ENCODE results near the gene CCDC137. TPM values are rescaled to one million over a fixed set of nuclear protein-coding genes. Genes with fewer than 3 reads are reported as not detected.

Gene CCDC137
- total and polyA plus RNA-seq, 2 of the 13 experiments (the other 11 are each of a cell fraction or from before 2014, with no cell fraction given) = 14.6 to 39.1 TPM

- no peak for TF ChIP-seq KIAA2018 (CRISPR knock-in tag; IDR thresholded peaks at IDR 0.05; ENCODE audit: borderline replicate concordance)
- TF ChIP-seq PBX3 (CRISPR knock-in tag; IDR thresholded peaks at IDR 0.05; ENCODE audit: borderline replicate concordance) = peak; percentile 72; the same call in 1 of the 2 replicates
- peak; percentile 92; the same call in 1 of the 2 replicates for TF ChIP-seq ZSCAN20 (CRISPR knock-in tag; IDR thresholded peaks at IDR 0.05; ENCODE audit: borderline replicate concordance)
- no peak for TF ChIP-seq MLLT10 (CRISPR knock-in tag; IDR thresholded peaks at IDR 0.05)
- peak; percentile 94 for TF ChIP-seq POLR2G (IDR thresholded peaks at IDR 0.05; ENCODE audit: low read depth, low read length)
- peak; percentile 88 for TF ChIP-seq ESRRA (CRISPR knock-in tag; IDR thresholded peaks at IDR 0.05; ENCODE audit: low read depth)
- no peak for TF ChIP-seq TAF15 (IDR thresholded peaks at IDR 0.05; ENCODE audit: low read depth, low read length, poor library complexity, severe bottlenecking)
- TF ChIP-seq JUN (CRISPR knock-in tag; IDR thresholded peaks at IDR 0.05) = peak; percentile 77
- TF ChIP-seq ZFP36L2 (CRISPR knock-in tag; IDR thresholded peaks at IDR 0.05) = no peak
- TF ChIP-seq MTF2 (CRISPR knock-in tag; IDR thresholded peaks at IDR 0.05; ENCODE audit: borderline replicate concordance) = peak; percentile 85; the same call in 1 of the 2 replicates
Measured at GRCh38 chr17:81702934-81703746, 36.6 kb downstream of the CCDC137 start, which contains the start of gene MRPL12 (continued).
